NB4 (cell line): ENCODE data around the gene GALNTL6.
A peak's percentile ranks its signal among the peaks of the same experiment; 100 is the strongest.

Experiments
- MYC ChIP-seq: IDR thresholded peaks from 2 replicates; pipeline ENCODE4 v1.6.1; 2011; ENCODE audit warnings: low read depth, low read length
- POLR2A ChIP-seq: IDR thresholded peaks from 2 replicates; pipeline ENCODE4 v1.6.1; 2011; ENCODE audit warnings: mild to moderate bottlenecking; ENCODE audit not compliant: insufficient read length; ENCODE audit errors: extremely low read depth
- TF ChIP-seq, protein P1 (sequence below): IDR thresholded peaks from one replicate; pipeline ENCODE4 v1.5.1; 2012; ENCODE audit warnings: low read depth, low read length
- TF ChIP-seq, protein P2 (sequence below): IDR thresholded peaks from 2 replicates; pipeline ENCODE4 v1.6.1; 2011; ENCODE audit warnings: low read depth, low read length

DNA sequence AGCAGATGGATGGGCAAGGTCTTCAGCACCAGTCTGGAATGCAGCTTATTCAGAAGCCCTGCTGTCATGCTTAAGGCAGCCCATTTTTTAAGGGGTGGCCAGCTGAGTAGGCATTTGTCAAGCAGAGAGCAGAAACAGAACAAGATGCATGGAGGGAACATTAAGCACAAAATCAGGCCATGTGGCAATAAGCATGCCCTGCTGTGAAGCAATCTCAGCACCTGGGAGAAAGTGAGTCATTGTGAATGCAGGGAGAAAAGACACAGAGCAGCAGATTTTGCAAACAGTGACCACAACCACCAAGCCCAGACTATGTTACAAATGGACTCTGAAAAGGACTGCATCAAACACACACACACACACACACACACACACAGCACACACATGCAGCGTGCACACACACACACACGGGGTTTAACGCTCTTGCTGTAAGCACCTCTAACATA lies 1261.3 kb downstream of the GALNTL6 start:
- TF ChIP-seq, protein P1, sequence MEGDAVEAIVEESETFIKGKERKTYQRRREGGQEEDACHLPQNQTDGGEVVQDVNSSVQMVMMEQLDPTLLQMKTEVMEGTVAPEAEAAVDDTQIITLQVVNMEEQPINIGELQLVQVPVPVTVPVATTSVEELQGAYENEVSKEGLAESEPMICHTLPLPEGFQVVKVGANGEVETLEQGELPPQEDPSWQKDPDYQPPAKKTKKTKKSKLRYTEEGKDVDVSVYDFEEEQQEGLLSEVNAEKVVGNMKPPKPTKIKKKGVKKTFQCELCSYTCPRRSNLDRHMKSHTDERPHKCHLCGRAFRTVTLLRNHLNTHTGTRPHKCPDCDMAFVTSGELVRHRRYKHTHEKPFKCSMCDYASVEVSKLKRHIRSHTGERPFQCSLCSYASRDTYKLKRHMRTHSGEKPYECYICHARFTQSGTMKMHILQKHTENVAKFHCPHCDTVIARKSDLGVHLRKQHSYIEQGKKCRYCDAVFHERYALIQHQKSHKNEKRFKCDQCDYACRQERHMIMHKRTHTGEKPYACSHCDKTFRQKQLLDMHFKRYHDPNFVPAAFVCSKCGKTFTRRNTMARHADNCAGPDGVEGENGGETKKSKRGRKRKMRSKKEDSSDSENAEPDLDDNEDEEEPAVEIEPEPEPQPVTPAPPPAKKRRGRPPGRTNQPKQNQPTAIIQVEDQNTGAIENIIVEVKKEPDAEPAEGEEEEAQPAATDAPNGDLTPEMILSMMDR: no peak
- TF ChIP-seq POLR2A (no peak), MYC (peak; percentile 94)
- TF ChIP-seq, protein P2, sequence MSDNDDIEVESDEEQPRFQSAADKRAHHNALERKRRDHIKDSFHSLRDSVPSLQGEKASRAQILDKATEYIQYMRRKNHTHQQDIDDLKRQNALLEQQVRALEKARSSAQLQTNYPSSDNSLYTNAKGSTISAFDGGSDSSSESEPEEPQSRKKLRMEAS: peak; percentile 94
